Measurements from ENCODE around the gene AJAP1.

The AJAP1 gene

GRCh38 chr1:4692437-4692836, 38.0 kb downstream of the AJAP1 start:
- H3K9me3 ChIP-seq (replicated peaks; ENCODE audit: insufficient read depth, low read length): no peaks in the 10 kb centered on the region
- H3K36me3 ChIP-seq (replicated peaks; ENCODE audit: insufficient read depth, low read length): no peaks in the 10 kb centered on the region
- DNase-seq: no peak
- no peak overlapping the region for H3K4me3 ChIP-seq (ENCODE audit: low read length)
- no peaks in the 10 kb centered on the region for H3K9me2 ChIP-seq (replicated peaks; ENCODE audit: insufficient read depth, low read length)
- no peak overlapping the region for H3K4me2 ChIP-seq (ENCODE audit: low read depth, low read length)
- H4K20me1 ChIP-seq (ENCODE audit: insufficient read depth, low read length): no peaks in the 10 kb centered on the region
- TF ChIP-seq CTCF (IDR thresholded peaks at IDR 0.05; ENCODE audit: low read length) (no peak), EZH2 (optimal IDR thresholded peaks at IDR 0.05; ENCODE audit: low read depth, low read length) (no peak), EZH2phosphoT487 (IDR thresholded peaks at IDR 0.05; ENCODE audit: low read length) (no peak)
- H3K27ac ChIP-seq (ENCODE audit: low read length): no peak overlapping the region
- H3F3A ChIP-seq (ENCODE audit: insufficient read depth, low read length): no peaks in the 10 kb centered on the region
- H2AFZ ChIP-seq (ENCODE audit: low read length): no peak overlapping the region
- H3K27me3 ChIP-seq (replicated peaks; ENCODE audit: insufficient read depth, low read length): peaks cover 60% of the 10 kb centered on the region
- H3K9ac ChIP-seq (ENCODE audit: low read length): no peak overlapping the region
- no peaks in the 10 kb centered on the region for H3K79me2 ChIP-seq (ENCODE audit: low read length)
- H3K4me1 ChIP-seq (ENCODE audit: low read length): no peaks in the 10 kb centered on the region

GRCh38 chr1:4693331-4693730, 38.9 kb downstream of the AJAP1 start:
- H3K79me2 ChIP-seq (ENCODE audit: low read length): no peaks in the 10 kb centered on the region
- no peaks in the 10 kb centered on the region for H4K20me1 ChIP-seq (ENCODE audit: insufficient read depth, low read length)
- H3K4me2 ChIP-seq (ENCODE audit: low read depth, low read length): no peak overlapping the region
- peaks cover 63% of the 10 kb centered on the region for H3K27me3 ChIP-seq (replicated peaks; ENCODE audit: insufficient read depth, low read length)
- no peaks in the 10 kb centered on the region for H3K36me3 ChIP-seq (replicated peaks; ENCODE audit: insufficient read depth, low read length)
- no peaks in the 10 kb centered on the region for H3K9me3 ChIP-seq (replicated peaks; ENCODE audit: insufficient read depth, low read length)
- no peak for DNase-seq
- H3K27ac ChIP-seq (ENCODE audit: low read length): no peak overlapping the region
- no peak overlapping the region for H3K4me3 ChIP-seq (ENCODE audit: low read length)
- no peak for TF ChIP-seq EZH2 (optimal IDR thresholded peaks at IDR 0.05; ENCODE audit: low read depth, low read length)
- TF ChIP-seq EZH2phosphoT487 (IDR thresholded peaks at IDR 0.05; ENCODE audit: low read length): no peak
- no peak overlapping the region for H3K9ac ChIP-seq (ENCODE audit: low read length)
- H2AFZ ChIP-seq (ENCODE audit: low read length): no peak overlapping the region
- H3K9me2 ChIP-seq (replicated peaks; ENCODE audit: insufficient read depth, low read length): no peaks in the 10 kb centered on the region
- no peaks in the 10 kb centered on the region for H3K4me1 ChIP-seq (ENCODE audit: low read length)
- H3F3A ChIP-seq (ENCODE audit: insufficient read depth, low read length): no peaks in the 10 kb centered on the region

GRCh38 chr1:4693891-4694290, 39.5 kb downstream of the AJAP1 start:
- no peak overlapping the region for H3K4me3 ChIP-seq (ENCODE audit: low read length)
- no peaks in the 10 kb centered on the region for H3F3A ChIP-seq (ENCODE audit: insufficient read depth, low read length)
- H3K9me3 ChIP-seq (replicated peaks; ENCODE audit: insufficient read depth, low read length): no peaks in the 10 kb centered on the region
- no peak overlapping the region for H3K4me2 ChIP-seq (ENCODE audit: low read depth, low read length)
- no peak for DNase-seq
- no peak overlapping the region for H3K9ac ChIP-seq (ENCODE audit: low read length)
- no peaks in the 10 kb centered on the region for H3K4me1 ChIP-seq (ENCODE audit: low read length)
- H2AFZ ChIP-seq (ENCODE audit: low read length): no peak overlapping the region
- no peaks in the 10 kb centered on the region for H4K20me1 ChIP-seq (ENCODE audit: insufficient read depth, low read length)
- H3K79me2 ChIP-seq (ENCODE audit: low read length): no peaks in the 10 kb centered on the region
- no peak overlapping the region for H3K27ac ChIP-seq (ENCODE audit: low read length)
- H3K36me3 ChIP-seq (replicated peaks; ENCODE audit: insufficient read depth, low read length): no peaks in the 10 kb centered on the region
- no peak for TF ChIP-seq EZH2phosphoT487 (IDR thresholded peaks at IDR 0.05; ENCODE audit: low read length)
- TF ChIP-seq EZH2 (optimal IDR thresholded peaks at IDR 0.05; ENCODE audit: low read depth, low read length): no peak
- TF ChIP-seq CTCF (IDR thresholded peaks at IDR 0.05; ENCODE audit: low read length): no peak
- peaks cover 66% of the 10 kb centered on the region for H3K27me3 ChIP-seq (replicated peaks; ENCODE audit: insufficient read depth, low read length)
- H3K9me2 ChIP-seq (replicated peaks; ENCODE audit: insufficient read depth, low read length): no peaks in the 10 kb centered on the region

GRCh38 chr1:4694492-4694891, 40.1 kb downstream of the AJAP1 start:
- Histone ChIP-seq H3K9me2 (replicated peaks; ENCODE audit: insufficient read depth, low read length) (no peaks in the 10 kb centered on the region), H3K9me3 (replicated peaks; ENCODE audit: insufficient read depth, low read length) (no peaks in the 10 kb centered on the region), H4K20me1 (ENCODE audit: insufficient read depth, low read length) (no peaks in the 10 kb centered on the region), H3K27me3 (replicated peaks; ENCODE audit: insufficient read depth, low read length) (peaks cover 66% of the 10 kb centered on the region), H2AFZ (ENCODE audit: low read length) (no peak overlapping the region), H3K9ac (ENCODE audit: low read length) (no peak overlapping the region), H3K4me1 (ENCODE audit: low read length) (no peaks in the 10 kb centered on the region), H3K27ac (ENCODE audit: low read length) (no peak overlapping the region), H3K36me3 (replicated peaks; ENCODE audit: insufficient read depth, low read length) (no peaks in the 10 kb centered on the region), H3F3A (ENCODE audit: insufficient read depth, low read length) (no peaks in the 10 kb centered on the region), H3K4me3 (ENCODE audit: low read length) (no peak overlapping the region), H3K79me2 (ENCODE audit: low read length) (no peaks in the 10 kb centered on the region), H3K4me2 (ENCODE audit: low read depth, low read length) (no peak overlapping the region)
- no peak for TF ChIP-seq EZH2 (optimal IDR thresholded peaks at IDR 0.05; ENCODE audit: low read depth, low read length)
- no peak for TF ChIP-seq CTCF (IDR thresholded peaks at IDR 0.05; ENCODE audit: low read length)
- TF ChIP-seq EZH2phosphoT487 (IDR thresholded peaks at IDR 0.05; ENCODE audit: low read length): no peak
- DNase-seq: no peak

Data from MM.1S (cell line).